Adrenal gland (tissue), 5 donors: ENCODE results near the gene SRBD1.

Experiments used
- POLR2A ChIP-seq, 2 donors: fragments of 450-650 bp; IDR thresholded peaks; one replicate each; pipeline ENCODE4 v1.6.1; 2017; ENCODE audit warnings: antibody characterized with exemption in 2 of 2, mild to moderate bottlenecking in 2 of 2, moderate library complexity in 1 of 2
- TF ChIP-seq, protein P1 (sequence below), 6 experiments: fragments of 450-650 bp in 4 of 6; fragments of 200-600 bp in 2 of 6; sonication (generic) in 1 of 6; IDR thresholded peaks; 1 replicate in 5 of 6; 2 replicates in 1 of 6; pipeline versions ENCODE4 v1.5.1 to v1.8.0; 2016 to 2021; ENCODE audit warnings: antibody characterized with exemption in 6 of 6, mild to moderate bottlenecking in 2 of 6, moderate library complexity in 1 of 6
- donor health status: DM: no; HTN: no; CAD: no.

DNA sequence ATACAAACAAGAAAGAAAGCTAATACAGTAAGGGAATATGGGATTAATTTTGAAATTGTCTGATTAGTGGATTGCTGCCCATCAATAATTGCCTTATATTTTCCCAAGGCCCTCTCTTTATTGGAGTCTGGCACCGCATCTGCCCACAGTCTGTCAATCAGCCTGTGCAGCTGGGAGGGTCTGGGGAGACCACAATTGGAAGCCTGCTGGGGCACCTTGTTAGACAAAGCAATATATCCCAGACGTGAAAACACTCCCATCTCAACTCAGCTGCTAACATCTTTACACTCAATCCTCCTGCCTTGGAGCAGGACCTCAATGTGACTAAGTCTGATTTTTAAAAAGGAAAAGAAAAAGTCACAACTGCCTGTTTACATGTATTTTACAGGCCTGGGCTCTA lies 258.6 kb downstream of the SRBD1 start:
- no peak for TF ChIP-seq POLR2A (IDR thresholded peaks at IDR 0.05)
- TF ChIP-seq, protein P1, sequence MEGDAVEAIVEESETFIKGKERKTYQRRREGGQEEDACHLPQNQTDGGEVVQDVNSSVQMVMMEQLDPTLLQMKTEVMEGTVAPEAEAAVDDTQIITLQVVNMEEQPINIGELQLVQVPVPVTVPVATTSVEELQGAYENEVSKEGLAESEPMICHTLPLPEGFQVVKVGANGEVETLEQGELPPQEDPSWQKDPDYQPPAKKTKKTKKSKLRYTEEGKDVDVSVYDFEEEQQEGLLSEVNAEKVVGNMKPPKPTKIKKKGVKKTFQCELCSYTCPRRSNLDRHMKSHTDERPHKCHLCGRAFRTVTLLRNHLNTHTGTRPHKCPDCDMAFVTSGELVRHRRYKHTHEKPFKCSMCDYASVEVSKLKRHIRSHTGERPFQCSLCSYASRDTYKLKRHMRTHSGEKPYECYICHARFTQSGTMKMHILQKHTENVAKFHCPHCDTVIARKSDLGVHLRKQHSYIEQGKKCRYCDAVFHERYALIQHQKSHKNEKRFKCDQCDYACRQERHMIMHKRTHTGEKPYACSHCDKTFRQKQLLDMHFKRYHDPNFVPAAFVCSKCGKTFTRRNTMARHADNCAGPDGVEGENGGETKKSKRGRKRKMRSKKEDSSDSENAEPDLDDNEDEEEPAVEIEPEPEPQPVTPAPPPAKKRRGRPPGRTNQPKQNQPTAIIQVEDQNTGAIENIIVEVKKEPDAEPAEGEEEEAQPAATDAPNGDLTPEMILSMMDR (IDR thresholded peaks at IDR 0.05): no peak
